ENCODE data around the gene NUBP2. TPM values are rescaled to one million over a fixed set of nuclear protein-coding genes. Genes with fewer than 3 reads are reported as not detected.

Gene NUBP2
- total RNA-seq, 1 donor from 2014 or later: 58.2 TPM

DNA sequence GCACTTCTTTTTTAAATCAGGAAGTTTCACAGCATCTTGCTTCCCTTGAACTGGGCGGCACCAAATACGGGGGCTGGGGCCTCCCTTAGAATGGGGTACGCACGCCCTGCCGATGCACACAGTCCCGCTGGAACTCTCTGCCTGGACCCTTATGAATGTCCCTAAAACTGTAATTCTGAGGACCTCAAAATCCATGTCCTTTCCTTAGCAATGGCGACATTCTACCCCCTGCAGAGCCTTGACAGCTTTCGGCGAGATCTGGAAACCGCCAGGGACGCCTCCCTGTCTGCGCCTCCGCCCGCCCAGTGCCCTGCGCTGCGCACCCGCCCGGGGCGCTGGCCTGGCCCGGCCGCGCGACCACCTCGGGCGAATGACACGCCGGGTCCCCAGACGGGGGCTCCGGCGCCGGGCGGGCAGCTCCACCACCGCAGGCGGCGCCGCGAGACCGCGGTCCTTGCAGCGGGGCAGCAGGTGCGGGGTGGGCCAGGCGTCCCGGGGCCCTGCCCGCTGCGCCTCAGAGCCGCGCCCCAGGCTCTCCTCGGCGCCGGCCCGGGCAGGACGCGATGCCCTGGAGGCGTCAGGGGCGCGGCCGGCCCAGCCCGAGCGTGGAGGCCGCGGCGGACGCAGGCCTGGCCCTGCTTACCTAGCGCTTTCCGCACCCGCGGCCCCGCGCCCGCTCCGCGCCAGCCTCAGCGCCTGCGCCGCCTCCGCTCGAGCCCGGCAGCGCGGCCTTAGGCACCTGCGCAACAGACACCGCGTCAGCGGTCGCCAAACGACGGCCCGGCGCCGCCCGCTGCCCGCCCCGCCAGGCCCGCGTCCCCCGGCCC, 43.3 kb downstream of the NUBP2 start:
- DNase-seq (ENCODE audit: low read depth): no peak

DNA sequence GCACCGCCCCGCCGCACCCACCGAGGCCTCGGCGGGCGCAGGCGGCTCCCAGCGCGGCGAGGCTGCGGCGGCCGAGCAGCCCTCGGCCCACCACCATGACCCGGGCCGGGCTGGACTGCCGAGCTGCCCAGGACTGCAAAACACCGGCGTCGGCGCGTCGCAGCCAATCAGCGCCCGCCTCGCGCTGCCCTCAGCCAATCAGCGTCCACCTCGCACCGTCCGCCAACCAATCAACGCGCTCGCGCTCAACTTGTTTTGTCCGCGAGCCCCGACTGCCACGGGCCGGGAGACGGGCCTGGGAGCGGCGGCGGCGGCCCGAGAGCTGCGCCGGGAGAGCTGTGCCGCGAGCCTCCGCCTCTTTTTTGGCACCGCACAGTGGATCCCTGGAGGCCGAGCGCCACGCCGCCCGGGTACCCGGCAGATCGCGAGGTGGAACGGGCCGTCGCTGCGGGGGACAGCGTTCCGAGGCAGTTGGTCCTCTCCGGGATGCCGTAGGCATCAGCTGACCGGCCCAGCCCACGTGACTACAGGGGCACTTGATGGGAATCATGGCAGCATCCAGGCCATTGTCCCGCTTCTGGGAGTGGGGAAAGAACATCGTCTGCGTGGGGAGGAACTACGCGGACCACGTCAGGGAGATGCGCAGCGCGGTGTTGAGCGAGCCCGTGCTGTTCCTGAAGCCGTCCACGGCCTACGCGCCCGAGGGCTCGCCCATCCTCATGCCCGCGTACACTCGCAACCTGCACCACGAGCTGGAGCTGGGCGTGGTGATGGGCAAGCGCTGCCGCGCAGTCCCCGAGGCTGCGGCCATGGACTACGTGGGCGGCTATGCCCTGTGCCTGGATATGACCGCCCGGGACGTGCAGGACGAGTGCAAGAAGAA, 44.2 kb downstream of the NUBP2 start, which contains the start of the genes FAHD1 and HAGH:
FAHD1 (plus strand) TSS at position 516 of the 883 bp plus-strand sequence; CDS start at position 549, 33 bp downstream.
HAGH (minus strand) TSS at position 135 of the 883 bp plus-strand sequence; CDS start at position 97, 38 bp downstream.
- DNase-seq (ENCODE audit: low read depth): peak; percentile 82

GRCh38 chr16:1828645-1829410, 46.1 kb downstream of the NUBP2 start:
- peak; percentile 69 for DNase-seq (ENCODE audit: low read depth)

GRCh38 chr16:1830213-1830612, 47.5 kb downstream of the NUBP2 start:
- peak; percentile 62 for DNase-seq (ENCODE audit: low read depth)

DNA sequence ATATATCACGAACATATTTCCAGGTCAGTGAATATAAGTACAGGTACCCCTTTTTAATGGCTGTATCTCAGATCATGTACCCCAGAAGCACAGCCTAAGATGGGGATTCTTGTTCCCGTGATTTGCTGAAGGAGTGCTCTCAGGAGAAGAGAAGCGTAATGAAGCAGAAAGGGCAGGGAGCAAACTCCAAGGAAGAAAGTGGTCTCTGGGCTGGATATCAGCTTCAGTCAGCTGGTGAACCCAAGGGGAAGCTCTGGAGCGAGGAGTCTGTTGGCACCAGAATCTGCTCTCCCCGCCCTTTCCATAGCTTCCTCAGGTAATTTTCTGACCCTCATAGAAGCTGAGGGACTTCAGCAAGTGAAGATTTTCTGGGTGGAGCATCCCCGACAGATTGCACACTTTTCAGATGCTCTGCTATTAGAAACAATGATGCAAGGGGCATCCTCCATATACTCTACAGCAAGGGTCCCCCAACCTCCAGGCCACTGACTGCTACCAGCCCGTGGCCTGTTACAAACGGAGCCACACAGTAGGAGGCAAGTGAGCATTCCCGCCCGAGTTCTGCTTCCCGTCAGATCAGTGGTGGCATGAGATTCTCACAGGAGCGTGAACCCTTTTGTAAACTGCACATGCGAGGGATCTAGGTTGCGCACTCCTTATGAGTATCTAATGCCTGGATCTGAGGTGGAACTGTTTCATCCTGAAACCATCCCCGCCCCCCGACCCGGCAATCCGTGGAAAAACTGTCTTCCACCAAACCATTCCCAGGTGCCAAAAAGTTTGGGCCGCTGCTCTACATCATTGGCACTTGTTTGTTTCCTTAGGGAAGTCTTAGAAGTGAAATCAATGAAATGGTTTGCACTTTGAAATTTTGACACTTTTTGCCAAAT, 48.7 kb downstream of the NUBP2 start:
- no peak for DNase-seq (ENCODE audit: low read depth)

GRCh38 chr16:1832838-1833454, 50.2 kb downstream of the NUBP2 start:
- no peak for DNase-seq (ENCODE audit: low read depth)

DNA sequence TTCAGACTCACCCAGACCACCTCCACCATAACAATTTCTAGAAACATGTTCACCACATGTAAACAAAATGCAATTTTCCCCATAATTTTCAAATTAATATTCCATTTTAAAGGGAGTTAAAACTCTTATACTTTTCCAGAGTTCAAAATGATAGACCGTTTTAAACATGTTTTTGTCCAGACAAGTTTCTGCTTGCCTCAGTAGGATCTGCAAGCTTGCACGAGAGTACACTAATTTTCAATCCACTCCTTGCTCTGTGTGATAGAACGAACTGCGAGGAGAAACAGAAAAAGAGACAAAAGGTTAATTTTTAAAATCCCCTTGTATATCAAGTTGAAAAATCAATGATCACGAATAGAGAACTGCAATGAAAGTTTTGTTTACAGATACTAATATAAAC, 51.3 kb downstream of the NUBP2 start:
- no peak for DNase-seq (ENCODE audit: low read depth)

Other genes with a start within 250 kb of the NUBP2 start
- 0.10 TPM in 1 of 2 replicates, not detected in the other for gene TMEM204, start 249.3 kb upstream of the NUBP2 start, total RNA-seq
- gene IFT140, start 170.9 kb upstream of the NUBP2 start, total RNA-seq: 19.1 and 59.2 TPM in 2 replicates
- gene CRAMP1, start 170.6 kb upstream of the NUBP2 start, total RNA-seq: 4.9 and 14.2 TPM in 2 replicates
- 149 and 284 TPM in 2 replicates for gene JPT2, start 104.7 kb upstream of the NUBP2 start, total RNA-seq
- 22.9 and 40.0 TPM in 2 replicates for gene MAPK8IP3, start 76.8 kb upstream of the NUBP2 start, total RNA-seq
- 38.9 and 84.0 TPM in 2 replicates for gene NME3, start 11.4 kb upstream of the NUBP2 start, total RNA-seq
- gene EME2, start 10.2 kb upstream of the NUBP2 start, total RNA-seq: 12.2 and 13.1 TPM in 2 replicates
- gene MRPS34, start 9.8 kb upstream of the NUBP2 start, total RNA-seq: 41.6 and 68.4 TPM in 2 replicates
- gene SPSB3, start 389 bp upstream of the NUBP2 start, total RNA-seq: 53.2 and 60.8 TPM in 2 replicates
- 0.05 TPM in 1 of 2 replicates, not detected in the other for gene IGFALS, start 10.7 kb downstream of the NUBP2 start, total RNA-seq
- gene HAGH, start 43.9 kb downstream of the NUBP2 start, total RNA-seq: 63.9 and 102 TPM in 2 replicates
- 84.9 and 109 TPM in 2 replicates for gene FAHD1, start 44.2 kb downstream of the NUBP2 start, total RNA-seq
- gene MEIOB, start 89.2 kb downstream of the NUBP2 start, total RNA-seq: 0.15 and 2.6 TPM in 2 replicates
- gene HS3ST6, start 135.5 kb downstream of the NUBP2 start, total RNA-seq: not detected in 2 replicates
- 9.6 and 10.8 TPM in 2 replicates for gene MSRB1, start 160.2 kb downstream of the NUBP2 start, total RNA-seq
- not detected in 2 replicates for gene RPL3L, start 171.7 kb downstream of the NUBP2 start, total RNA-seq
- gene NDUFB10, start 176.6 kb downstream of the NUBP2 start, total RNA-seq: 119 and 138 TPM in 2 replicates
- gene RPS2, start 181.9 kb downstream of the NUBP2 start, total RNA-seq: 865 and 1,076 TPM in 2 replicates
- gene RNF151, start 183.9 kb downstream of the NUBP2 start, total RNA-seq: not detected in 2 replicates
- gene TBL3, start 189.1 kb downstream of the NUBP2 start, total RNA-seq: 46.2 and 46.3 TPM in 2 replicates
- 0.87 TPM in 1 of 2 replicates, not detected in the other for gene NOXO1, start 198.5 kb downstream of the NUBP2 start, total RNA-seq
- 8.7 and 10.1 TPM in 2 replicates for gene GFER, start 201.2 kb downstream of the NUBP2 start, total RNA-seq
- gene SYNGR3, start 207.0 kb downstream of the NUBP2 start, total RNA-seq: 2.0 and 8.0 TPM in 2 replicates
- gene ZNF598, start 226.9 kb downstream of the NUBP2 start, total RNA-seq: 10.1 and 22.4 TPM in 2 replicates
- gene NPW, start 236.8 kb downstream of the NUBP2 start, total RNA-seq: 0.10 TPM in 1 of 2 replicates, not detected in the other
- gene NHERF2, start 243.9 kb downstream of the NUBP2 start, total RNA-seq: 3.5 and 6.3 TPM in 2 replicates

Measured in renal cortical epithelial cell (primary cell).